GM19351 (cell line): ENCODE measurements around the gene SLC44A3.

Experiments
- ATAC-seq: cut with Tn5 transposase; IDR thresholded peaks from one replicate; pipeline ENCODE4 v1.9.1; 2021; ENCODE audit warnings: mild to moderate bottlenecking, moderate library complexity; ENCODE audit not compliant: unreplicated experiment

SLC44A3 gene

GRCh38 chr1:94799206-94799605, 21.0 kb upstream of the SLC44A3 start:
- ATAC-seq = no peak

GRCh38 chr1:94801919-94802546, 18.1 kb upstream of the SLC44A3 start:
- peak; percentile 84 for ATAC-seq

- no peak for ATAC-seq
These were observed 17.1 kb upstream of the SLC44A3 start for GRCh38 chr1:94803106-94803505.

- no peak for ATAC-seq
These were observed 16.4 kb upstream of the SLC44A3 start for GRCh38 chr1:94803517-94804441.

- ATAC-seq = no peak
These were observed 15.7 kb upstream of the SLC44A3 start for GRCh38 chr1:94804442-94804837.

GRCh38 chr1:94805912-94806311, 14.2 kb upstream of the SLC44A3 start:
- peak; percentile 49 for ATAC-seq

GRCh38 chr1:94806441-94806871, 13.7 kb upstream of the SLC44A3 start:
- ATAC-seq = no peak

- ATAC-seq = no peak
These were observed 12.2 kb upstream of the SLC44A3 start for GRCh38 chr1:94807742-94808491.

GRCh38 chr1:94808669-94809068, 11.5 kb upstream of the SLC44A3 start:
- no peak for ATAC-seq

- ATAC-seq = no peak
These were observed 7.2 kb upstream of the SLC44A3 start for GRCh38 chr1:94812985-94813384.

GRCh38 chr1:94816030-94816429, 4.1 kb upstream of the SLC44A3 start:
- ATAC-seq = no peak

GRCh38 chr1:94817712-94818111, 2.4 kb upstream of the SLC44A3 start:
- no peak for ATAC-seq

- ATAC-seq = no peak
These were observed 766 bp upstream of the SLC44A3 start for GRCh38 chr1:94819238-94819944.

GRCh38 chr1:94820936-94821335, 779 bp downstream of the SLC44A3 start:
- no peak for ATAC-seq

GRCh38 chr1:94821636-94822305, 1.6 kb downstream of the SLC44A3 start:
- no peak for ATAC-seq

- no peak for ATAC-seq
These were observed 3.0 kb downstream of the SLC44A3 start for GRCh38 chr1:94823116-94823515.

GRCh38 chr1:94825936-94826335, 5.8 kb downstream of the SLC44A3 start:
- ATAC-seq = no peak

GRCh38 chr1:94827434-94827833, 7.3 kb downstream of the SLC44A3 start:
- no peak for ATAC-seq

GRCh38 chr1:94828251-94828650, 8.1 kb downstream of the SLC44A3 start:
- no peak for ATAC-seq

GRCh38 chr1:94831641-94832040, 11.5 kb downstream of the SLC44A3 start:
- ATAC-seq = no peak
